Pancreas (tissue), 10 donors: ENCODE data around the gene SEC61A2. TPM values are rescaled to one million over a fixed set of nuclear protein-coding genes. Genes with fewer than 3 reads are reported as not detected.

Source experiments
- ATAC-seq, 4 donors: fragments of 200-7000 bp; cut with Tn5 transposase; one replicate each; pipeline versions ENCODE4 v1.8.0 to v1.9.1; 2020; ENCODE audit warnings: mild to moderate bottlenecking in 4 of 4, moderate library complexity in 4 of 4
- DNase-seq, 6 donors: peaks; one replicate each; pipeline ENCODE4 v3.0.0-alpha.2; 2020
- FAIRE-seq: peaks from 2 replicates; lab custom pipeline; 2012; peaks lifted over from hg19 to GRCh38; lab: Jason Lieb, UNC
- H3K27ac ChIP-seq, 4 donors: fragments of 200-600 bp; sonication (generic); 1 replicate in 3 of 4; 2 replicates in 1 of 4; pipeline versions ENCODE4 v1.5.0 to v1.8.0; 2020
- H3K27me3 ChIP-seq, 4 donors: fragments of 200-600 bp; one replicate each; pipeline ENCODE4 v1.8.0; 2021
- H3K36me3 ChIP-seq, 3 donors: fragments of 200-600 bp; sonication (generic) in 1 of 3; one replicate each; pipeline versions ENCODE4 v1.5.0 to v1.8.0; 2020 to 2021
- H3K4me1 ChIP-seq, 3 donors: fragments of 200-600 bp; one replicate each; pipeline ENCODE4 v1.8.0; 2021
- H3K4me3 ChIP-seq, 4 donors: fragments of 200-600 bp; sonication (generic) in 2 of 4; one replicate each; pipeline versions ENCODE4 v1.5.0 to v1.8.0; 2020 to 2021
- H3K9me3 ChIP-seq, 4 donors: fragments of 200-600 bp; one replicate each; pipeline ENCODE4 v1.8.0; 2021
- WGBS, 2 donors: extraction: QIAGEN DNeasy Blood & Tissue Kit; methylation state at CpG; one replicate each; pipeline ENCODE4 v1.1.7; 2013; 5-methylcytosine and 5-hydroxymethylcytosine counted together
- intact Hi-C, 3 donors: fragments of 100-400 bp; cut with DNase I; formaldehyde crosslinking; loops; one replicate each; pipeline versions ENCODE4 v1.11.1 to v1.14.2; 2022
- polyA plus RNA-seq, 2 donors: library from polyadenylated mRNA; stranded (reverse); fragments of 200-250 nt; gene quantifications; one replicate each; pipeline ENCODE4 v1.2.3, GENCODE V29; 2013
- total RNA-seq, 6 donors: library from RNA; stranded (reverse); fragmentation: NEBNext Ultra II Directional in 4 of 6; extraction: Animal tissue kit (Norgen Biotek cat#: 25700) in 4 of 6; gene quantifications; one replicate each; pipeline versions ENCODE4 v1.2.1 to v1.2.4, GENCODE V29; 2021 to 2023
- TF ChIP-seq, protein P1 (sequence below), 4 donors: fragments of 200-600 bp; sonication (generic) in 3 of 4; IDR thresholded peaks; one replicate each; pipeline versions ENCODE4 v1.5.0 to v1.8.0; 2021; ENCODE audit warnings: antibody characterized with exemption in 4 of 4
- donor health status: healthy with polysubstance abuse.
- donor health status: DM: no; HTN: no; CAD: no; lungs with moderate emphysema.
- donor health status: DM: no; HTN: no; CAD: no.
- donor health status: control.
- donor health status: control.
- donor health status: Bipolar disorder and iron deficiency.
- donor health status: DM: yes; HTN: yes; CAD: no.
- donor health status: DM: no; HTN: no; CAD: no.
- donor health status: DM: no; HTN: no; CAD: no.
- donor health status: DM: yes; HTN: yes; CAD: no.

SEC61A2 gene
- total and polyA plus RNA-seq, 8 donors: 1.1 to 6.4 (median 1.9) TPM

DNA sequence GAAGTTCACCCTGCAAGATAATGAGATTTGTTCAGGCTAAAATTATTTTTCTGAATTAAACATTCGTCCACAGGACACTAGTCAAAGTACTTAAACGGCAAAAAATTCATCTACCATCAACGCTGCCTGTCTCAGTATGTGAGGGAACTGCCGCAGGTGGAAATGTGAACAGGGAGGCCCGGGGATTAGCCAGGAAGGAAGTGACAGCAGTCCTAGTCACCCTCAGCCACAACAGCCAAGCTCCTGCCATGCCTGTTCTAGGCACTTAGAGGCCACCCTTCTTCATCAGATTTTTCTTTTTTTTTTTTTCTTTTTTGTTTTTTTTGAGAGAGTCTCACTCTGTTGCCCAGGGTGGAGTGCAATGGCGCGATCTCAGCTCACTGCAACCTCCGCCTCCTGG, 56.8 kb downstream of the SEC61A2 start:
- intact Hi-C loops: loop anchor here in 1 of 3 donors (10.0 kb wide), 1 partner anchor 392 kb away; no protein-coding TSS in a partner anchor
- H3K9me3 ChIP-seq: no peaks in the 10 kb centered on the region
- peaks cover 0 to 29% (median 4%) of the 10 kb centered on the region in 3 donors for H3K36me3 ChIP-seq
- 88 to 89% methylated on average over 8 of the region's 8 CpGs for WGBS, 2 donors
- FAIRE-seq (no peak), ATAC-seq (no peak), DNase-seq (no peak)
- H3K27me3 ChIP-seq: no peaks in the 10 kb centered on the region
- no peak overlapping the region for H3K4me3 ChIP-seq
- TF ChIP-seq, protein P1, sequence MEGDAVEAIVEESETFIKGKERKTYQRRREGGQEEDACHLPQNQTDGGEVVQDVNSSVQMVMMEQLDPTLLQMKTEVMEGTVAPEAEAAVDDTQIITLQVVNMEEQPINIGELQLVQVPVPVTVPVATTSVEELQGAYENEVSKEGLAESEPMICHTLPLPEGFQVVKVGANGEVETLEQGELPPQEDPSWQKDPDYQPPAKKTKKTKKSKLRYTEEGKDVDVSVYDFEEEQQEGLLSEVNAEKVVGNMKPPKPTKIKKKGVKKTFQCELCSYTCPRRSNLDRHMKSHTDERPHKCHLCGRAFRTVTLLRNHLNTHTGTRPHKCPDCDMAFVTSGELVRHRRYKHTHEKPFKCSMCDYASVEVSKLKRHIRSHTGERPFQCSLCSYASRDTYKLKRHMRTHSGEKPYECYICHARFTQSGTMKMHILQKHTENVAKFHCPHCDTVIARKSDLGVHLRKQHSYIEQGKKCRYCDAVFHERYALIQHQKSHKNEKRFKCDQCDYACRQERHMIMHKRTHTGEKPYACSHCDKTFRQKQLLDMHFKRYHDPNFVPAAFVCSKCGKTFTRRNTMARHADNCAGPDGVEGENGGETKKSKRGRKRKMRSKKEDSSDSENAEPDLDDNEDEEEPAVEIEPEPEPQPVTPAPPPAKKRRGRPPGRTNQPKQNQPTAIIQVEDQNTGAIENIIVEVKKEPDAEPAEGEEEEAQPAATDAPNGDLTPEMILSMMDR (IDR thresholded peaks at IDR 0.05): no peak
- no peak overlapping the region for H3K27ac ChIP-seq
- no peaks in the 10 kb centered on the region for H3K4me1 ChIP-seq

GRCh38 chr10:12187321-12187905, 57.9 kb downstream of the SEC61A2 start:
- Histone ChIP-seq H3K36me3 (peaks cover 0 to 29% (median 4%) of the 10 kb centered on the region in 3 donors), H3K27me3 (no peaks in the 10 kb centered on the region), H3K4me3 (no peak overlapping the region), H3K4me1 (no peaks in the 10 kb centered on the region), H3K27ac (no peak overlapping the region), H3K9me3 (no peaks in the 10 kb centered on the region)
- no peak for FAIRE-seq
- ATAC-seq: no peak
- DNase-seq: no peak
- TF ChIP-seq, protein P1 (IDR thresholded peaks at IDR 0.05): no peak
- intact Hi-C loops: loop anchor here in 1 of 3 donors (10.0 kb wide), 1 partner anchor 393 kb away; no protein-coding TSS in a partner anchor
- 81 to 89% methylated on average over 5 of the region's 5 CpGs for WGBS, 2 donors

GRCh38 chr10:12188656-12189055, 59.2 kb downstream of the SEC61A2 start:
- no peaks in the 10 kb centered on the region for H3K4me1 ChIP-seq
- TF ChIP-seq, protein P1 (IDR thresholded peaks at IDR 0.05): no peak
- ATAC-seq: no peak
- H3K9me3 ChIP-seq: no peaks in the 10 kb centered on the region
- no peak for DNase-seq
- intact Hi-C loops: loop anchor here in 1 of 3 donors (10.0 kb wide), 1 partner anchor 394 kb away; no protein-coding TSS in a partner anchor
- no peak overlapping the region for H3K4me3 ChIP-seq
- H3K36me3 ChIP-seq: peaks cover 0 to 21% (median 4%) of the 10 kb centered on the region in 3 donors
- no peak for FAIRE-seq
- 79 to 87% methylated on average over 6 of the region's 6 CpGs for WGBS, 2 donors
- H3K27ac ChIP-seq: no peak overlapping the region
- no peaks in the 10 kb centered on the region for H3K27me3 ChIP-seq

GRCh38 chr10:12189426-12189825, 59.9 kb downstream of the SEC61A2 start:
- ATAC-seq (no peak), FAIRE-seq (no peak), DNase-seq (no peak)
- intact Hi-C loops: loop anchor here in 1 of 3 donors (10.0 kb wide), 1 partner anchor 395 kb away; no protein-coding TSS in a partner anchor
- Histone ChIP-seq H3K4me3 (no peak overlapping the region), H3K36me3 (peaks cover 0 to 18% (median 4%) of the 10 kb centered on the region in 3 donors), H3K27me3 (no peaks in the 10 kb centered on the region), H3K27ac (no peak overlapping the region), H3K4me1 (peaks cover 0 to 3% (median 0%) of the 10 kb centered on the region in 3 donors), H3K9me3 (no peaks in the 10 kb centered on the region)
- 94 to 97% methylated on average over 10 of the region's 10 CpGs for WGBS, 2 donors
- TF ChIP-seq, protein P1 (IDR thresholded peaks at IDR 0.05): no peak

DNA sequence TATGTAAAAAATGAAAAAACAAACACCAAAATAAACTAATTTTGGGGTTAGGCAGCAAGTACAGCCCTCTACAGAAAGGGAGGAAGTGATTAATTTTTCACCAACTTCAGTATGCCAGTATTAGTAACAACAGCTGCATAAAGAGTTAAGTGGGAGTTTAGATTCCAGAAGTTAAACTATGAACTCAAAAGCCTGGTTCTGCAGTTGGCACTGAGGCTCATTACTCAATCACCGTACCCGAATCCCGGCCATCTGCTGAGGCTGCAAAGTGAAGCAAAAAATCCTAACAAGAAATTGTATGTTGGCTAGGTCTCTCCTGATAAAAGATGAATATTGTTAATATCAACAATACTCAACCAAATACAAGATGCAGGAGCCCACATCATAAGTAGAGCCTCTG, 62.2 kb downstream of the SEC61A2 start:
- intact Hi-C loops: no loop called here
- Histone ChIP-seq H3K27ac (no peak overlapping the region), H3K4me3 (no peak overlapping the region), H3K4me1 (peaks cover under 1 to 6% (median 1%) of the 10 kb centered on the region in 3 donors), H3K27me3 (no peaks in the 10 kb centered on the region), H3K36me3 (no peaks in the 10 kb centered on the region), H3K9me3 (no peaks in the 10 kb centered on the region)
- TF ChIP-seq, protein P1 (IDR thresholded peaks at IDR 0.05): no peak
- DNase-seq: no peak
- WGBS, 2 donors: 49 to 51% methylated on average over 3 of the region's 3 CpGs
- ATAC-seq: no peak
- no peak for FAIRE-seq
